WTC11 (cell line): ENCODE results near the gene SH3BP5.

Experiments
- TCF7 ChIP-seq: sonication (generic); formaldehyde crosslinking; IDR thresholded peaks from 2 replicates; pipeline ENCODE4 v1.8.0; 2022; ENCODE audit warnings: mild to moderate bottlenecking, low read depth, missing genetic modification reagents, moderate library complexity
- TF ChIP-seq, protein P1 (sequence below): fragments of 200-600 bp; IDR thresholded peaks from 2 replicates; pipeline ENCODE4 v1.8.0; 2022; ENCODE audit warnings: antibody characterized with exemption
- TF ChIP-seq, protein P2 (sequence below): sonication (generic); formaldehyde crosslinking; IDR thresholded peaks from 2 replicates; pipeline ENCODE4 v1.8.1; 2022; ENCODE audit warnings: missing genetic modification reagents, borderline replicate concordance

DNA sequence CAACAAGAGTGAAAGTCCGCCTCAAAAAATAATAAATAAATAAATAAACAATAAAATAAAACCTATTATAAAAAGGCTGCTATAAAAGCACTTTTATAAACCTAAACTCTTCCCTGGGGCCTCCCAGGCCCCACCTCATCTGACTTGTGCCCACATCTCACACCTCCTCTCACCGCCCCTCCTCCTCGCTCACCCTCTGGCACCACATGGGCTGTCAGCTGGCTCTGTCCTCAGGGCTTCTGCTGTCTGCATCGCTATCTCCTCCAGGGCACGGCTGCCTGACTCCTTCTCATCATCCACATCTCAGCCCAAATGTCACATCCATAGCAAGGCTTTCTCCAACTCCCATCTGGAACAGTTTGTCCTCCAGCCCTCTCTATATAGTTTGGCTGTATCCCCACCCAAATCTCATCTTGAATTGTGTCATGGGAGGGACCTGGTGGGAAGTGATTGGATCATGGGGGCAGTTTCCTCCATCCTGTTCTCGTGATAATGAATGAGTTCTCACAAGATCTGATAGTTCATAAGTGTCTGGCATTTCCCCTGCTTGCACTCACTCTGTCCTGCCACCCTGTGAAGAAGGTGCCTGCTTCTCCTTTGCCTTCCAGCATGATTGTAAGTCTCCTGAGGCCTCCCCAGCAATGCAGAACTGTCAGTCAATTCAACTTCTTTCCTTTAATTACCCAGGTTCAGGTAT is 8.8 kb upstream of the SH3BP5 start:
- TF ChIP-seq, protein P1, sequence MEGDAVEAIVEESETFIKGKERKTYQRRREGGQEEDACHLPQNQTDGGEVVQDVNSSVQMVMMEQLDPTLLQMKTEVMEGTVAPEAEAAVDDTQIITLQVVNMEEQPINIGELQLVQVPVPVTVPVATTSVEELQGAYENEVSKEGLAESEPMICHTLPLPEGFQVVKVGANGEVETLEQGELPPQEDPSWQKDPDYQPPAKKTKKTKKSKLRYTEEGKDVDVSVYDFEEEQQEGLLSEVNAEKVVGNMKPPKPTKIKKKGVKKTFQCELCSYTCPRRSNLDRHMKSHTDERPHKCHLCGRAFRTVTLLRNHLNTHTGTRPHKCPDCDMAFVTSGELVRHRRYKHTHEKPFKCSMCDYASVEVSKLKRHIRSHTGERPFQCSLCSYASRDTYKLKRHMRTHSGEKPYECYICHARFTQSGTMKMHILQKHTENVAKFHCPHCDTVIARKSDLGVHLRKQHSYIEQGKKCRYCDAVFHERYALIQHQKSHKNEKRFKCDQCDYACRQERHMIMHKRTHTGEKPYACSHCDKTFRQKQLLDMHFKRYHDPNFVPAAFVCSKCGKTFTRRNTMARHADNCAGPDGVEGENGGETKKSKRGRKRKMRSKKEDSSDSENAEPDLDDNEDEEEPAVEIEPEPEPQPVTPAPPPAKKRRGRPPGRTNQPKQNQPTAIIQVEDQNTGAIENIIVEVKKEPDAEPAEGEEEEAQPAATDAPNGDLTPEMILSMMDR, result no peak
- TF ChIP-seq TCF7 (CRISPR knock-in tag), result no peak
- TF ChIP-seq, protein P2, sequence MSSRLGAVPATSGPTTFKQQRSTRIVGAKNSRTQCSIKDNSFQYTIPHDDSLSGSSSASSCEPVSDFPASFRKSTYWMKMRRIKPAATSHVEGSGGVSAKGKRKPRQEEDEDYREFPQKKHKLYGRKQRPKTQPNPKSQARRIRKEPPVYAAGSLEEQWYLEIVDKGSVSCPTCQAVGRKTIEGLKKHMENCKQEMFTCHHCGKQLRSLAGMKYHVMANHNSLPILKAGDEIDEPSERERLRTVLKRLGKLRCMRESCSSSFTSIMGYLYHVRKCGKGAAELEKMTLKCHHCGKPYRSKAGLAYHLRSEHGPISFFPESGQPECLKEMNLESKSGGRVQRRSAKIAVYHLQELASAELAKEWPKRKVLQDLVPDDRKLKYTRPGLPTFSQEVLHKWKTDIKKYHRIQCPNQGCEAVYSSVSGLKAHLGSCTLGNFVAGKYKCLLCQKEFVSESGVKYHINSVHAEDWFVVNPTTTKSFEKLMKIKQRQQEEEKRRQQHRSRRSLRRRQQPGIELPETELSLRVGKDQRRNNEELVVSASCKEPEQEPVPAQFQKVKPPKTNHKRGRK, result no peak
